NCI-H2081 treated with DMSO at 0.1 percent for 48 hours (cell line): ENCODE results near the gene KRTAP10-1.

ENCODE experiments used
- DNase-seq: peaks from one replicate; lab custom pipeline; 2025; lab: John Stamatoyannopoulos, UW

Gene KRTAP10-1

DNA sequence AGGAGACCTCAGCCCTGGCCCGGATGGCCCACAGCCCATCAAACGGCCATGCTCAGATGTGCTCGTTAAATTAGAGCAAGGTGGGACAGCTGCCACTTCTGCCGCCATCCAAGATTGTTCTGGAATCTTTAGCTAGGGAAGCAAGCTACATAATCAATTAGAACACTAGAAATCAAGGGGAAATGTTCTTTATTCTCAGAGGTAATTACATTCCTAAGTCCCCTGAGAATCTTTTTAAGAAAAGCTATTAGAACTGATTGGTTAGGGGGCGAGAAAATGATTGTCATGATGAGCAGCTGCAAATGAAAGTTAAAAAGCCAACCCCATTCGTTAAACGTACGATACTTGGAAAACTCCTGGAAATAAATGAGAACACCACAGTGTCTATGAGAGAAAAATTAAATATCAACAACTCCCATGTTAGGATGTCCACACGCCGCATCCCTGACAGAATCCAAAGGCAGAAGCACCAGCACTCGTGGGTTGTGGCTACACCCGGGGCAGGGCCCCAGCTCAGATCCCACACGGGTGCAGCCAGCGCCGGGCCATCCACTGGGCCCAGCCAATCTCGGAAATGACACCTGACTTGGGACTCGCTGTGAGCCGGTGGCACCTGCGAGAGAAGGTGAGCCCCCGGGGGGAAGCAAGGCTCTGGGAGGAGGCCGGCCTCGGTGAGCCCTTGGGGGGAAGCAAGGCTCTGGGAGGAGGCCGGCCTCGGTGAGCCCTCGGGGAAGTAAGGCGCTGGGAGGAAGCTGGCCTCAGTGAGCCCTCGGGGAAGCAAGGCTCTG is 37.6 kb downstream of the KRTAP10-1 start:
- DNase-seq = no peak

DNA sequence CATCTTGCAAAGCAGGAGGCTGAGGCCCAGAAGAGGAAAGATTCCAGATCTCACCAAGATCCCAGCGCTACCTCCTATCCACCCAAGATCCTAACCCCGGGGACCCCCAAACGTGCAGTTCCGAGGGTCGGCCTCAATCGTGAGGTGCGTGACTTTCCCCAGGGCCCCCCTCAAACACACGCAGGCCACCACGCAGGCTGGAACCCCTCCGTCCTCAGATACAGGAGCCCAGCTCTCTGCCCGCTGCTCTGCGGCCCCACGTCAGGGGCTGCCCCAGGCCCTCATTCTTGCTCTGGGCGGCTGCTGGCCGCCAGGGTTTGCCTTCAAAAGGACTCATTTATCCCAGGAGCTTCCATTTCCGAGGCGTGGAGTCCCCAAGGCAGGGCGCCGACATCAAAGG is 39.9 kb downstream of the KRTAP10-1 start:
- DNase-seq = no peak

DNA sequence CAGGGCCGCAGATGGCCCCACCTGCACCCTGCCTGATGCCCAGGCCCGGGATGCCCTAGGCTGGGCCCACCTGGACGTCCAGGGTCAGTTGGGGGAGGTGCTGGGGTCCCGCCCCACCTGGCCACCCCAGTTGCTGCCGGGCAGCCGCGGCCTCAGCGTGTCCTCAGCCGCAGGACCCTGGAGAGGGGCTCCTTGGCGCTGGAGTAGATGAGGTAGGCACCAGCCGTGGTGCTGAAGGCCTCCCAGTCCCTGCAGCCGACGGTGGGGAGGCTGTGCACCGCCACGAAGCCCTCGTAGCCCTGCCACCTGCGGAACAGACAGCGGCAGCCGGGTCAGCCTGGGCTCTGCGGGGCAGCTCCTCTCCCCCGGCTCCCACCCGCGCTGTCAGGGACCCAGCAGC is 40.4 kb downstream of the KRTAP10-1 start:
- DNase-seq = no peak

DNA sequence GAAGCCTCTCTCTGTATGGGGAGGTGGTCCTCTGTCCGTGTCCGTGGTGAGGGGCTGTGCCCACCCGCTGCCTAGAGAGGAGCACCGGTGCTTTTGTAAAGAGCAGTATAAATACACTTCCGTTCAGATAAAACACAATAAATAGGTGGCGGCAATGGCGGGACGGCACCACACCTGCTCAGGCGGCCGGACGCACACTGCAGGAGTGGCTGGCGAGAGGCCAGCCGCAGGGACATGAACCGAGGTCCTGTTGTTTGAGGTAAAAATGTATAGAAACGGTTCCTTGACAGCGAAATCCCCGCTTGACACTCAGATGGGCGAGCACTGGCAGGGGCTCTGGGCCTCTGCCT is 40.8 kb downstream of the KRTAP10-1 start:
- DNase-seq = no peak

DNA sequence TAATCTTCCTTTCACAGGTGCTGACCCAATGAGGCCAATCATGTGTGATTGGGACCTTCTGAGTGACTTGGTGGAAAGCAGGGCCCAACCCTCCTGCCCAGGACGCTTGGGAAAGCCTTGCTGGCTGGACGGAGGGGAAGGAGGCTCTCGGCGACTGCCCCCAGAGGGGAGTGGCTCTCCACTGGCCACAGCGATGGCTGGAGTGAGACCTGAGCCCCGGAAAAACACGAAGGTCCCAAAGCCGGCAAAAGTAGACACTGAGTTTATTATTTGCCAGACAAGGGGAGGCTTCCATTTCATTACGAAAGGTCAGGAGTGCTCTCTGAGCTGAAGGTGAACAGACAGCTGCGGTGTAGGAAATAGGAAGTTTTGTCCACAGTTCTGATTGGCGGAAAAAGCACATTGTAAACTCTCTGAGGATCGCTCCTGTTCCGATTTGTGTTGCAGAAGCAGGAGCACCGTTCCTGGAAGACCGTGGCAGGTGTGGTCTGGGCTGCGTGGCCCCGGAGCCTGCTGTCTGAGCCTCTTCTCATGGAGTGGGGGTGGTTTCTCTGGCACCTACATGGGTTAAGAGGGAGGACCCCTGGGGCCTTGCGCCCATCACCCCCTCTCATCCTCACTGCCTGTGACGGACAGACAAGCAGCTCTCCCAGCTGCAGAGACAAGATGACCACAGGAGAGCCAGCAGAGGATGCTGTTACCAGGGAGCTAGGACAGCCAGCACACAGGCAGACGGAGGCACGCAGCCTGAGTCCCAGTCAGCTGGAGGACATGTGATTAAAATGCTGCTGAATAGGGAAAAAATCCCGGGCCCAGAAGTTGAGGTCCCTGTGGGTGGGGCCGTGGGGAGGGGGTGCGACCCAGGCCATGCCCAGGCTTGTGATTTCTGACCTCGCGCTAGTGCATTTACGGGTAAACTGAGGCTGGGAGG is 41.5 kb downstream of the KRTAP10-1 start:
- no peak for DNase-seq

DNA sequence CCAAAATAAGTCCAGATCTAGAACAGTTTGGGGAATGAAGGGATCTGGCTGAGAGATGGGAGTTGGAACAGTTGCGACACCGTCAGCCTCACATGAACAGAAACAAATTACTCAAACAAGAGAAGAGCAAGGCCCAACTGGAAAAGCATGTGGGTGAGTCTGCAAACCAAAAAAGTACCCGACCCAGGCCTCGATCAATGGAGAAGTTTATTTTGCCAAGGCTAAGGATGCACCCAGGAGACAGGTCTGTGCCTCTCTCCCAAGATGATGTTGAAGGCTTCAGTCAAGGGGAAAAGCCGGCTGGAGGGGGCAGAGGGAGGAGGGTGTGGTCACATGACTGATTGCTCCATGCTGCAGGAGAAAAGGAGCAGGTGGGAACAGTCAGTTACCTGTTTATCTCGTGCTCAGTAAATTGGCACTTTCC is 42.3 kb downstream of the KRTAP10-1 start:
- no peak for DNase-seq

DNA sequence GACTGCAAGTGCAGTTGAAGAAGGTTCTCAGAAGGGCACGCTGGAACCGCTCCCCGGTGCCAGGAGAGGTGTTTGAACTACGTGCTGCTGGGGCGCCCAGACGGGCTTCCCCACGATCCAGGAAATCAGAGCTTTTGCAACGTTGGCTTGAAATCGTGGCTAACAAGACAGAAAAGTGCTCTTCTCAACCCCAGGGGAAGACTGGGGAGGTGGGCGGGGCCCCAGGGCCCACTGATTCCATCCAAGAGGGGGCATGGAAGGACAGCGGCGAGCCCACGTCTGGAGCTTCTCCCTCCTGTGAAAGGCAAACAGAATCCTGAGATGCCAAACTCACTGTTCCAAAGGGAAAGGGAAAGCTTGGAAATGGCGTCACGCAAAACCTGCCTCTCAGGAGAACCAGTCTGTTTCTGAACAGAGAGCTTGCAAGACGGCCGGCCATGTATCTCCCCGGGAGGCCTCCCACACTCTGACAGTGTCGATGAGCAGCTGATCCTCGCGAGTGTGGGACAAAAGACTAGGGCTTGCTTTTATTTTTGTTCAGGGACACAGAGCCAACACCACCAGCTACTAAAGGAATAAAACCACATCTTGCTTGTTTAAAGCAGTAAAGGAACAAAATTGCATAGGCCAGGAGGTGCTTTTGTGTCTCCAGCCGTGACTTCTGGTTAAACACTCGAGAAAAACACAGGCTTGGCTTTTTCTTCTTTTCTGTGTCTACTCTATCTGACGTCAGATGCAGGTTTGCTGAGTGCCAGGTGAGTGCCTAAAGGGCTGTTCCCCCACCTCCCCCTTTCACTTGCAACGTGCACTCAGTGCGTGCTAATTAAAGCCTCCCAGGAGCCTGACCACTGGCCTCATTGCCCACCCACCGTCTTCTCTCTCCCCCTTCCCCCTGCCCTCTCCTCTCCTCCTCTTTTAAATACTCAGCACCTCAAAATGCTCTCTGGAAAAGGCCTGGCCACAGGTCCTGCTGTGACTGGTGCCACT is 43.1 kb downstream of the KRTAP10-1 start:
- DNase-seq = no peak

DNA sequence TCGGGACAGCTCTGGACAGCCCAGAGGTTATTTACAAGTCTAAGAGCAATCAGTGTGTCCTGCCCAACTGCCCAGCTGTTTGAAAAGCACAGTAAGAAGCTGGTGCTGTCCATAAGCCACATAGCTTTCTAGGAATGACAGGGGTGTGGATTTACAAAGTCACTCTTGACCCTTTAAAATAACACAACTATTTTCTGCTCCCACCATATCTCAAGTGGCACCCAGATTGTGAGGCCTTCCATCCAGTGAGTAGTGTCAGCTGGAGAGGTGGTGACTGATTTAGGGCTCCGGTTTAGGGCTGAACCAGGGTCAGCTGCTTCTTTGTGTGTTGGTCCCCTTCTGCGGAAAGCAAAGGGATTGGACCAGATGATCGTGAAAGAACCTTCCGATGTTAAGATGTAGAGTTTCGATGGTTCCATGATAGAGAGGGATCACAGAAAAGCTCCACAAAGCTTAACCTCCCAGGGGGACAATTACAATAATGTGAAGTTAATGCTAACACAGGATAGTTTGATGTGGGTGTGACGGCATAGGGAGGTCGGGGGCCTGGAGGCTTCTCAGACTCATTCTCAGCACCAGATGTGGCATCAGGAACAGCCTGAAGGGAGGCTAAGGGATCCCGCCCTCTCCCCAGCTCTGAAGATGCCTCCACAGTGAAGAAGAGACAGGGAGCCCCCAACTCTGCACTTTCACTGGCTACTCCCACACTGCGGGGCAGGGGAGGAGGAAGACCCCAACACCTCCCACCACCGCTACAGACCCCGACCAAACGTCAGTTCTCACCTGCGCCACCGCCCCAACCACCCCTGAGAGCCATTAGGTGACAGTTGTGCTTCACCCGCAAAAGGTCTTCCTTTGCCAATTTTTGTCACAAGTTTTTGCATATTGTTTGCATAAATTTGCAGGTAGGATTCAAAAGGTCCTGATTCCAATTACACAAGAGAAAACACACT is 44.1 kb downstream of the KRTAP10-1 start:
- DNase-seq = no peak

DNA sequence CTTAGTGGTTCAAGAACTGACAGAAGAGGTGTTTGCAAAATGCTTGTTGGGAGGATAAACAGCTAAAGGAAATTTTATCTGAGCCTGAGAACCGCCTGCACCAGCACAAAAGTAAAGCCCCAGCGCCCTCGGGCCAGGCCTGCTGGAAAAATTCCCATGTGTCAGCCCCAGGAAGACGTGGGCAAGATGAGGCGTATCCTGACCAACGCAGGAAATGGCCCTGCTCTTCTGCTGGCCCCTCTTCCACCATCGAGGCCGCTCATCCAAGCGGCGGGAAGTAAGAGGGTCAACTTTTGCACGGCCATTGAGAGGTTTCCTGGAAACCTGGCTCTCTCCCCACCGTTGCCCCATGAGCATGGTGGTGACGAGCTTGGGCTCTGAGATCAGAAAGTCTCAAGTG is 45.0 kb downstream of the KRTAP10-1 start:
- no peak for DNase-seq

DNA sequence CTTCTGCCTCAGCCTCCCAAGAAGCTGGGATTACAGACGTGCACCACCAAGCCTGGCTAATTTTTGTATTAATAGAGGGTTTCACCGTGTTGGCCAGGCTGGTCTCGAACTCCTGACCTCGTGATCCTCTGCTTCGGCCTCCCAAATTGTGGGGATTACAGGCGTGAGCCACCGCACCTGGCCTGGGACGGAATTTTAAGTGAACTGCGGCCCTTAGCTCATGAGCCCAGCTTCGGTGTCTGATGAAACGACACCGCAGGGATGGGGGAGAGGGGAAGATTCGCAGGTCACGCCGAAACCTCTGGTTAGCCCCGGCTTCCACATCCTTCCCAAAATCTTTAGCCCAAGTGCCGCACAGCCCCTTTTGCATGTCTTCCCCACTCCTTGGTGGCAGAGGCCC is 45.6 kb downstream of the KRTAP10-1 start:
- no peak for DNase-seq

DNA sequence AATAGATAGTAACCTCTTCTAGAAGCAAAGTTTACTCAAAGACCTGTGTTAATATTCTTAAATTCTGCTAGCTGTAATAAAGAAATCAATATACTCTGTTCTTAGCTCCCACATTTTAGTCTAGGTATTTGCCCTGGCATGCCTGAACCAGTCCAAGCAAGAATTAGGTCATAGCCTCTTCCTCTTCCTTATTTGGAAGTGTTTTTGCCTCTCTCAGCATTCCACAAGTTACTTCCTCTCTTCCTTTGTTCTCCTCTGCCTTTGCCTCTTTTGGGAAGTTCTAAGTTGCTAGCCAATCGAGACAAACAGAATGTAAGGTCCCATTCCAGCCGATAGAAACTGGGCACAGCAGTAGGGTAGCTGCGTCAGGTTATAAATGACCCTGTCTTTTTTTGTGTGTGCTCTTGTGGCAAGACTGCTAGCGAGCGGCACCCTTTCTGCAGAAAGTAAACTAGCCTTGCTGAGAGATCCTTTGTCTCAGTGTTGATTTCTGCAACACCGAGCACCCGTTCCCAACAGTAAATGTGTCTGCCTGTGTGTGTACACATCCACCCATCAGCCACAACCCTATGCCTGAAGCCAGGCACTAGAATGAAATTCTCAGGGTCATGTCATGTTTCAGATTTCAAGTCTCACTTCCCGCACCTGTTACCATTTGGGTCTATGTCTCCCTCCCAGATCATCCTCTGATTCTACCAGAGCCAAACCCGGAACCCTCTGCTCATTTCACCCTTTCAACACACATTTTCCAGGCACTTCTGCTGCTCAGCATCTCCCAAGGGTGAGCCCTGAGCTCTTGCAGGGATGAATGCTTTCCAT is 47.2 kb downstream of the KRTAP10-1 start:
- DNase-seq = no peak

DNA sequence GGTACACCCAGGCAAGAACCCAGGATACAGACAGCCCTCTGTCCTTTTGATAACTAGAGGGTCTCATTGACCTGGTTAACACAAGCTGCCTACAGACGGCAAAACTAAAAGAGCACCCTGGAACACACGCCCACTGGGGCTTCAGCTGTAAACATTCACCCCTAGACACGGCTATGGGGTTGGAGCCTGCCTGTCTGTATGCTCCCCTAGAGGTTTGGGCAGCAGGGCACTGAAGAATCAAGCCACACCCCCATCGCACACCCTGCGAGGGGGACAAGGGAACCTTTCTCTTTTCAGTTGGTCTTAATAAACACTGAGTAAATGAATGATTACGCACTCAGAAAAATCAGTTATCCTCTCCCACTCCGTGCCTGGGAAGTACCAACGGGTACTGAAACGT is 49.2 kb downstream of the KRTAP10-1 start:
- DNase-seq = no peak

DNA sequence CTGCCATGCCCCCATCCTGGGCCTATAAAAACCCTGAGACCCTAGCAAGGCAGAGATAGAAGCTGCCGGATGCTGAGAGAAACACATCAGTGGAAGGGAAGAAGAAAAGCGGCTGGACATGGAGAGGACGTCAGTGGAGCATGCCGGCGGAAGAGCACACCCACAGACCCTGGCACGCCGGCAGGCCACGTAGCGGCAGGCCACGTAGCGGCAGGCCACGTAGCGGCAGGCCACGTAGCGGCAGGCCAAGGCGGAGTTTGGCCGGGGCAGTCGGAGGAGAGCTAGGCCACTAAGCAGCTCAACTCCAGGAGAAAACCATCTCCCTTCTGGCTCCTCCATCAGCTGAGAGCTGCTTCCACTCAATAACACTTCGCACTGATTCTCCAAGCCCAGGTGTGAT is 49.6 kb downstream of the KRTAP10-1 start:
- DNase-seq = no peak

DNA sequence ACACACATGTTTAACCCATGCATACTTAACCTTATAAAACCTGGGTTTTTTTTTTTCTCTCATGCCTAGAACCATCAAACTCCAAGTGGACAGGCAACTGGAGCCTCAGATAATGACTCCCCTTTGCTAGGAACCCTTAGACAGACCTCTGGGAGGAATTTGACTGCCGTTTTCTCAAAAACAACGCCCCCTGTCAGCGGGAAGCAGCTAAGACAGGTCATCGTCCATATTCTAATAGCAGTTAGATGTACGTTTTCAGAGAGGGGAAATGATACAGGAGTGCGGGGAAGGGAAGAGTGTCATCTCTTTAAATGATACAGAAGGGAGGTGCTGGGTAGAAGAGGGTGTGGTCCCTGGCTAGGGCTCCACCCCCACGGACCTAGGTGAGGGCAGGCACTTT is 50.0 kb downstream of the KRTAP10-1 start:
- DNase-seq = no peak
